ENCODE data around the gene SEC14L3.

SEC14L3 gene

GRCh38 chr22:30423959-30424533 lies 47.8 kb downstream of the SEC14L3 start:
- peak; percentile 88 to 100 (median 98) for DNase-seq

GRCh38 chr22:30423301-30423958 lies 48.4 kb downstream of the SEC14L3 start:
- peak in 26 of 51 donors; percentile 54 to 94 (median 72) for DNase-seq

GRCh38 chr22:30422481-30423300 lies 49.1 kb downstream of the SEC14L3 start:
- peak in 46 of 51 donors; percentile 37 to 92 (median 66) for DNase-seq

- no peak for DNase-seq
Observed at GRCh38 chr22:30421695-30422480, 49.9 kb downstream of the SEC14L3 start.

- peak in 2 of 51 donors; percentile 16 to 23 for DNase-seq
Observed at GRCh38 chr22:30420347-30421125, 51.3 kb downstream of the SEC14L3 start.

GRCh38 chr22:30416837-30417236 lies 55.0 kb downstream of the SEC14L3 start:
- DNase-seq = no peak

- DNase-seq = no peak
Observed at GRCh38 chr22:30416403-30416802, 55.4 kb downstream of the SEC14L3 start.

GRCh38 chr22:30414525-30415047 lies 57.2 kb downstream of the SEC14L3 start:
- DNase-seq = no peak

- peak in 1 of 51 donors; percentile 27 for DNase-seq
Observed at GRCh38 chr22:30413745-30414524, 57.9 kb downstream of the SEC14L3 start.

GRCh38 chr22:30413001-30413400 lies 58.8 kb downstream of the SEC14L3 start:
- no peak for DNase-seq

- no peak for DNase-seq
Observed at GRCh38 chr22:30411780-30412179, 60.0 kb downstream of the SEC14L3 start.

Measured in hypothalamus (tissue), 51 donors.